DMS79 treated with DMSO at 0.1 percent for 48 hours (cell line): Measurements from ENCODE around the gene SLC39A9.
"Not testable (repeated sequence)": the region's sequence is repeated elsewhere in the genome, so short reads cannot be mapped to it uniquely, and the experiment has no call there.

Experiments
- DNase-seq: peaks from one replicate; lab custom pipeline; 2025; lab: John Stamatoyannopoulos, UW

The SLC39A9 gene

DNA sequence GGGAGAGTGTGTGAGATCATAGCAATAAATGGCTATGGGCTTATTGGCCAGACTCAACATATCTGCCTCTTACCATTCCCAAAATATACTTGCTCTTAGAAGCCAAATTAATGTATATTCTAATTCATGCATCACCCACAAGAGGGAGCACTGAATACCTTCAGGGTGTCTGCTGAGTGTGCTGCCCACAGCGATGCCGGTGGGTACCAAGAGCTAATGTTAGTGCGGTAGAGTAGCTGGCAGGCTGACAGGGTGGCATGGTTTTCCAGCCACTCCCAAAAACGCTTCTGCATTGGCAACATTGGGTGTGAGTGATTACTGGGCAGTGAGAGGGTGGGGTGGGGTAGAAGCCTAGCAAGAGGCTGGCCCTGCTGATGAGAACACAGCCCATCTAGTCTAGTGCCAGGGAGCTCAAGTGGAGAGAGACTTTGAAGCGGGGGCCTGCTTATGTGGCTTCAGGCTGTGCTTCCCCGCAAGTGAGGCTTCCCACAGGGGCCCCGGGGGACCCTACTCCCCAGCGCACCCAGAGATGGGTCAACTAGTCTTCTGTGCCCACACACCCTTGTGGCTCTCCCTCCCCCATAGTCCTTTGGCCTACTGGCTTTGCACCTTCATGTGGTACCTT lies 76.8 kb downstream of the SLC39A9 start:
- peak; percentile 87 for DNase-seq

DNA sequence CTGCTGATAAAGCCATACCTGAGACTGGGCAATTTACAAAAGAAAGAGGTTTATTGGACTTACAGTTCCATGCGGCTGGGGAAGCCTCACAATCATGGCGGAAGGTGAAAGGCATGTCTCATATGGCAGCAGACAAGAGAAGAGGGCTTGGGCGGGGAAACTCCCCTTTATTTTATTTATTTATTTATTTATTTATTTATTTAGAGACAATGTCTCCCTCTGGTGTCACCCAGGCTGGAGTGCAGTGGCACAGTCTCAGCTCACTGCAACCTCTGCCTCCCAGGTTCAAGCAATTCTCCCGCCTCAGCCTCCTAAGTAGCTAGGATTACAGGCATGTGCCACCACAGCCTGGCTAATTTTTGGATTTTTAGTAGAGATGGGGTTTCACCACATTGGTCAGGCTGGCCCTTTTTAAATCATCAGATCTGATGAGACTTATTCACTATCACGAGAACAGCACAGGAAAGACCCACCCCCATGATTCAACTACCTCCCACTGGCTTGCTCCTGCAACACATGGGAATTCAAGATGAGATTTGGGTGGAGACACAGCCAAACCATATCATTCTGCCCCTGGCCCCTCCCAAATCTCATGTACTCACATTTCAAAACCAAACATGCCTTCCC lies 78.4 kb downstream of the SLC39A9 start:
- not testable (repeated sequence) for DNase-seq

GRCh38 chr14:69478055-69478454 lies 79.6 kb downstream of the SLC39A9 start:
- not testable (repeated sequence) for DNase-seq

- no peak for DNase-seq
Measured at GRCh38 chr14:69479696-69480095, 81.2 kb downstream of the SLC39A9 start.

- no peak for DNase-seq
Measured at GRCh38 chr14:69480136-69480535, 81.6 kb downstream of the SLC39A9 start.

GRCh38 chr14:69481815-69482568 lies 83.5 kb downstream of the SLC39A9 start:
- peak; percentile 99 for DNase-seq

DNA sequence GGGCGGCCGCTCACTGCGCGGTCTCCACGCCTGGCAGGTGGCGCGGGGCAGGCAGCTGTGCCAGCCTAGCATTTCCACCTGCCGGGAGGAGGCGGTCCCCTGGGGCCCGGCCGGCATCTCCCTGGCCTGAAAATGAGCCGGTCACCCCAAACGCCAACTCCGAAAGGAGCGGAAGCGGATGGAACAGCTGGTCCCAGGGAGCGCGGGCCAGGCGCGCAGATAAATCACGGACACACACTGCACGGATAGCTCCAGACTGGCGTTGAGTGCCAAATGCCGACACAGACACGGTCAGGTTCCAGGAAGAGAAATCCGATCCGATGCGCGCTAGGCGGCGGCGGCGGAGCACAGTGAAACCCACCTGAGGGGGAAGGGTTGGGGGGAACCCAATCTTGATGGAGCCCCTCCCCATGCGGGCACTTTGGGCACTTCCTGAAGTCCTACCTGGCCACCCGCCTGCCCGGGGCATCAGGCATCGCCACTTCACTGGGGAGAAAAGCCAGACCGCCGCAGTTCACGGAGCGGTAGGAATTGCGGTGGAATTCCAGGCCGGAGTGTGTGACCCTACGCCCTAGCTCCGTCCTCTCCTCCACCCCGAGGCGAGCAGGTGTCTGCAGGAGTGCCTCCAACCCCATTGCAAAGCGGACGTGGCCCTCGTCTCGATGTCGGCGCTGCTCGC lies 85.4 kb downstream of the SLC39A9 start:
- DNase-seq, result peak; percentile 83

DNA sequence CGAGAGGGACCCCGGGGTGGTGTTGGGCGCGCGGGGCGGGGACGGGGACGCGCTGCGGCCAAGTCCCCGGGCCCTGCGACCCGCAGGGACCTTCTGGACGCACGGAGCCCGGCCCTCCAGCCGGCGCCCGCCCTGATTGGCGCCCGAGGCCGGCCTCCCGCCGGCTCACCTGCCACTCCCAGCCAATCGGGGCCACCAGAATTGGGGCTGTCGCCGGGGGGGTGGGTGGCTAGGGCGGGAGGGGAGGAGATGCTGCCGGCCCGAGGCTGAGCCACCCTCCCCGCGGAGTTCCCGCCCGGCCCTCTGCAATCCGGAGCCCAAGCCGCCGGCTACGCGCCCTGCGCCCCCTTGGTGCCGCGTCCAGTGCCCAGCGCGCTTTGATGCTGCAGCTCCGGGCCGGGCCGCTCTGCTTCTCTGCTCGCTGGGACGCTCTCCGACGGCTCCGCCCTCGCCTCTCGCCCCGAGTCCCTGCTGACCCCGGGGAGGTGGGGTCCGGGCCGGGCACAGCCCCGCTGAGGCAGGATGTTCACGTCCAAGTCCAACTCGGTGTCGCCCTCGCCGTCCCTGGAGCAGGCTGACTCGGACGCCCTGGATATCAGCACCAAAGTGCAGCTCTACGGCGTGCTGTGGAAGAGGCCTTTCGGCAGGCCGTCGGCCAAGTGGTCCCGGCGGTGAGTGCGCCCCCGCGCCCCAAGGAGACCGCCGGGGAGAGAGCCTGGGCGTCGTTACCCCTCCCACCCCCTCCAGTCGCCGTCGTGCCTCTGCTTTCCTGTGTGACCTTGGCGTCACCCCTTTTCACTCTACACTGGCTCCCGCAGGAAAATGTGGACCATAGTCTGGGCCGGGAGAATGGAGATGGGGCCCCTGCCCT lies 86.2 kb downstream of the SLC39A9 start, which contains the start of gene PLEKHD1:
TSS of gene PLEKHD1 (plus strand) at position 285 of the 871 bp plus-strand sequence. CDS start at position 523, 238 bp downstream.
- DNase-seq, result peak; percentile 80

DNA sequence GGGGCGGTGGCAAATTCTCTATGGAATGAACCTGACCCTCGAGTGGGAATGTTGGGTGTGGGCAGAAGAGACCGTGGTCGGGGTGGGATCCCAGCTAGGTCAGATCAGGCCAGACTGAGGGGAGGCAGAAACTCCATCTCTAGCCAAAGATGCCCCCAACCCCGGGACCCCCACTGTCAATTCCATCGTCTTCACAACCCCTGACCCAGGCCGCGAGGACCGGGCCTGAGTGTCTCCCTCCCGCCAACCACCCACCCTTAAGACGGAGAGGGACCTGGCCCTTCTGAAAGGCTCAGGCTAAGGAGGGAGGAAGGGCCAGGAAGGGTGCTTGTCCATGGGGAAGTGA lies 86.8 kb downstream of the SLC39A9 start:
- no peak for DNase-seq

DNA sequence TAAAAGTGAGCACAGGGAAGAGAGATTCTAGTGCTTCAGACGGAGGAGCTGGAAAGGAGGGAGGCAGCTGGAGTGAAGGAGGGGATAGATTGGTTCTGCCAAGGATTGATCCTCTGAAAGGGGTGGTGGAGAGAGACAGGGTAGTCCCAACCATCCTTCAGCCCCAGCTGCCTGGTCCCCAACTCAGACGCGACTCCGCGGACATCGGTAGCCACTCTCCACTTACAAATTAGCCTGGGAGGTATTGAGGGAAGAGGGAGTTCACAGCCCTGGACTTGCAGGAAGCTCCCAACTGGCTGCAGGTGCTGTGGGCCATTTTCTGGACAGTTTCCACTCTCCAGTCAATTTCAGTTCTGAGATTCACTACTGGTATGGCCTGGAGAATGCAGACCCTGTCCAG lies 87.2 kb downstream of the SLC39A9 start:
- no peak for DNase-seq

DNA sequence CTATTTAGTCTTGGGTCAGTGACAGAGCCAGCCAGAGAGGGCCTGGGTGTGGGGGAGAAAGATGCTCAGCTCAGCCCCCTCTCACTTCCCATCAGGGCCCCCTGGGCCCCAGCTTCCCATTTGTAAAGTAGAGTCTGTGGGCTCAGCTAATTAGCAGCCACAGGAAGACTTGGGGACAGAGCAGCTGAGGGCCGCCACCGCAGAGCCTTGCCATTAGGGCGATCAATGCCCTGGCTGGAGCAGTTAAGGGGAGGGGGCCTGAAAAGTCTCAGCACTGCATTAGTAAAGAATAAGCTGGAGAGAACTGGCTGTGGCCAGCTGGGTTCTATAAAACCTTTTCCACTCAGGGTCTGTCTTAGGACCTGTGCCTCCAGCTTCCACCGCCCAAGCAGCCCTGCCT lies 88.7 kb downstream of the SLC39A9 start:
- DNase-seq, result no peak

- DNase-seq, result no peak
Measured at GRCh38 chr14:69487771-69488170, 89.3 kb downstream of the SLC39A9 start.

- DNase-seq, result no peak
Measured at GRCh38 chr14:69489495-69489894, 91.0 kb downstream of the SLC39A9 start.

GRCh38 chr14:69490219-69490918 lies 91.9 kb downstream of the SLC39A9 start:
- no peak for DNase-seq

DNA sequence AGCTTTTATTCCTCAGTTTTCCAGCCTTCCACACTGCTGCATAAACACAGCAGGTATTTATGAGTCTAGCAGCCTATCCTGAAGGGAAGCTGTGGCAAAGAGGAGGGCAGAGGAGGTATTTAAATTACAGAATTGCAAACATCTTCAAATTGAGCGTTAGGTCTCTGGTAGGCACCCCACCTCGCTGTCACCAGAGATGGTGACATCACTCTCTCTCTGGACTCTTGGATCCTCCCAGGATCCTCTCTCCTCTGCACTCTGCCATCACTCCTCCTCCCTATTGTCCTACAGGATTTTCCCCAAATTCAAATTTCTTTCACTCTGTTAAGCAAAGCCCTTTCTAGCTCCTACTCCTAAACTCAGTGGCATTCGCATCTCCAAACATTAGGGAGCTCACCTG lies 92.7 kb downstream of the SLC39A9 start:
- no peak for DNase-seq

- no peak for DNase-seq
Measured at GRCh38 chr14:69493038-69493437, 94.5 kb downstream of the SLC39A9 start.

DNA sequence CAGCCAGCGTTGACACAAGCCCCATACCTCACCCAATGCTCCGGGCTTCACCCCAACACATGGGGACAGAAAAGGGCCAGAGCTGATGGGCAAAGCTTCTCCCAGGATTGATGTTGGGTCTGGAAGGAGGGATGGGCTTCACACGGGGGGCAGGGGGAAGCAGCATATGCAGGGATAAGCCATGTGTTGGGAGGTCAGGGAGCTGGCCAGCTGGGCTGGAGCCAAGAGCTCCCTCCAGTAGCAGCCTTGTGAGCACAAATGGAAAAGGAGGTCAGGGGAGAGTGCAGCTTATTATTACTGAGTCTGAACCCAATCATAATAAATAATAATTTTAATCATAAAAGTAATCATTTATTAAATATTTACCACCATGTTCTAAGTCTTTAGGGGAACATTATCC lies 95.3 kb downstream of the SLC39A9 start:
- no peak for DNase-seq

DNA sequence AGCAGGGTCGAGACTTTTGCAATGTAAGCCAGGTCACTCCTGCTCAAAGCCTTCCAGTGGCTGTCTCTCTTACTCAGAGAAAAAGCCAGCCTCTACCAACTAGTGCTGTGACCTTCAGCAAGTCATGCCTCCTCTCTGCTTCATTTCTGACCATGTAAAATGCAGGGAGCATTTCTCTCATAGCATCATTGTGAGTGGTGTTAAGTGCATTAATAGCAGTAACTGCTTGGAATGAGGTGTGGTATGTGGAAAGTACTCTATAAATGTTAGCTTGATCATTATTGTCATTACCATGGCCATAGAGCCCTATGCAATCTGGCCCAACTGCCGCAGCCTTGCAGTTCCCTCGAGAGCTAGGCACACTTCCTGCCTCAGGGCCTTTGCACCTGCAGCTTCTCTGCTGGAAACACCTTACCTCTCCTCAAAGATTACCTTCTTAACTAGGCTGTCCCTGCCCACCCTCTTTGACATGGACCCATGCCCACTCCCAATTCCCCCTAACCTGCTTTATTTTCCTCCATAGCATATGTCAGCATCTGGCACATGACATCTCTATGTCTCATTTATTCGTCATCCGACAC lies 96.9 kb downstream of the SLC39A9 start:
- no peak for DNase-seq

GRCh38 chr14:69497866-69498265 lies 99.4 kb downstream of the SLC39A9 start:
- DNase-seq, result not testable (repeated sequence)

DNA sequence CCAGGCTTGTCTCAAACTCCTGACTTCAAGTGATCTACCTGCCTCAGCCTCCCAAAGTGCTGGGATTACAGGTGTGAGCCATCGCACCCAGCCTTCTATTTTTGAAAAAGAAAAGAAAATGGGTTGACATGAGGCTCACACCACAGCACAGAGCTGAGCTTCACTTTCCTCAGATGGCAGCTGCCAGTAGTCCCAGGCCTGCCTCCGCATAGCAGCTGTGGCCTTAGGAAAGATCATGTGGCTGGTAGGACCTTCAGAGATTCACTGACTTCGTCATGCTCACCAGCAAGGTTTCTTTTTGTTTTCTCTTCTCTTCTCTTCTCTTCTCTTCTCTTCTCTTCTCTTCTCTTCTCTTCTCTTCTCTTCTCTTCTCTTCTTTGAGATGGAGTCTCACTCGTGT lies 99.8 kb downstream of the SLC39A9 start:
- not testable (repeated sequence) for DNase-seq

GRCh38 chr14:69499436-69499835 lies 100.9 kb downstream of the SLC39A9 start:
- no peak for DNase-seq
